LoVo (cell line): ENCODE results near the gene CBFA2T2.
"Not testable (repeated sequence)": the region's sequence is repeated elsewhere in the genome, so short reads cannot be mapped to it uniquely, and the experiment has no call there.

Experiments used
- DNase-seq: peaks from one replicate; pipeline ENCODE4 v3.0.0-alpha.2; 2016; ENCODE audit warnings: low spot score

The CBFA2T2 gene

DNA sequence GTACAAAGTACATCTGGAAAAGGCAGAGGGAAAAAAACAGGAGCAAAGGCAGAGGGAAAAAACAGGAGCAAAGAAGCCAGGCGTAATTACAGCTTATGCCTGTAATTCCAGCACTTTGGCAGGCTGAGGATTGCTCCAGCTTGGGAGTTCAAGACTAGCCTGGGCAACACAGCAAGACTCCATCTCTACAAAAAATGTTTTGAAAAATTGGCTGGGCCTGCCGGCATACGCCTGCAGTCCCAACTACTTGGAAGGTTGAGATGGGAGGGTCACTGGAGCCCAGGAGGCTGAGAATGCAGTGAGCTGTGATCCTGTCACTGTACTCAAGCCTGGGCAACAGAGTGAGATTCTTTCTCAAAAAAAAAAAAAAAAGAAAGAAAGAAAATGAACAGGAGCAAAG is 19.0 kb upstream of the CBFA2T2 start:
- DNase-seq: no peak

DNA sequence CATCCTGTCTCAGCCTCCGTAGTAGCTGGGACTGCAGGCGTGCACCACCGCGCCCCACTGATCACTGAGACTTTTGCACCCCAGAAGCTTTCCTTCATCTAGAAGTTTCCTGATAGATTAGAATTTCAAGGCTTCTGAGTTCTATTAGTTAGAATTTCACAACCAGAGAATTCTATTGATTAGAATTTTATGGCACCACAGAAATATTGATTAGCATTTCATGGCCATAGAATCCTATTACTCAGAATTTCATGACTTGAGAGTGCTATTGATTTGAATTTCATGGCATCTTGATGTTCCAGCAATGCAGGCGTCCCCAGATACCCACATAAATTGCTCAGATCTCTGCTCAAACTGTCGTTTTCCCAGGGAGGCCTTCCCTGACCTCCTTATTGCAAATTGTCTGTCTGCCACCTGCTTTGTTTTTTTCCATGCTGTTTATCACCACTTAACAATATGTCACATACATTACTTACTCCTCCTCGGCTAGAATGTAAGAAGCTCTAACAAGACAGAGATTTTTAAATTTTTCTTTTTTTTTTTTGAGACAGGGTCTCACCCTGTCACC is 16.9 kb upstream of the CBFA2T2 start:
- DNase-seq: no peak

DNA sequence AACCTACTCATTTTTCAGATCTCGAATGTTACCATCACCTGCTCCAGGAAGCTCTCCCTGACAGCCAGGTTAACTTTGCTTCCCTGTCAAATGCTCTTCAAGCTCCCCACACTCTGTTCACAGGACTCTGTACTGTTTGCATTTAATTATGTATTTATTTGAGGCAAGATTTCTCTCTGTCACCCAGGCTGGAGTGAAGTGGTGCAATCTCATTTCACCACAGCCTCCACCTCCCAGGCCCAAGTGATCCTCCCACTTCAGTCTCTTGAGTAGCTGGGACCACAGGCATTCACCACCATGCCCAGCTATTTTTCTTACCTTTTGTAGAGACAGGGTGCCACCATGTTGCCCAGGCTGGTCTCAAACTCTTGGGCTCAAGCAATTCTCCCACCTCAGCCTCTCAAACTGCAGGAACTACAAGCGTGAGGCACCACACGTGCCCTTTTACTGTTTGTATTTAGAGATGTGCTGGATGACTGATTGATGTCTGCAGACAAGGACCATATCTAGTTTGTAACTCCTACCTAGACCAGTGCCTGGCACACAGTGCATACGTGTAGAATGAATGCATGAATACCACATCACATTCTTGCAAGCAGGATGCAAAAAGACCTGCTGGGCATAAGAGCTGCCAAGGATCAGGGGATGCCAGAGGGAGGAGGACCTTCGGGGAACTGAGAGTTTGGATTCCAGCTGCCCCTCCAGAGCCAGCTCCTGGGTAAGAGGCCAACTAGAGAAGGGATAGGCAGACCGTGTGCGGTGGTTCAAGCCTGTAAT is 15.6 kb upstream of the CBFA2T2 start:
- DNase-seq: no peak

DNA sequence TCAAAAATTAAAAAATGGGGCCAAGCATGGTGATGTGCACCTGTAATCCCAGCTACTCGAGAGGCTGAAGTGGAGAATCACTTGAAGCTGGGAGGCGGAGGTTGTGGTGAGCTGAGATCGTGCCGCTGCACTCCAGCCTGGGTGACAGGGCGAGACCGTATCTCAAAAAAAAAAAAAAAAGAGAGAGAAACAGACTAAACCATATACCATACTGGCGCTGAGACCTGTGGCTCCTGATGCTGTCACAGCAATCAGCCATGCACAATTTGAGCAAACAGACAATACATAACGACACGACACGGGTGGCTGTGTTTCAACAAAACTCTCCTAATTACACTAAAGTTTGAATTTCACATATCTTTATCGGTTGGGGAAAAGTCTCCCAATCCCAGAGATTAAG is 14.9 kb upstream of the CBFA2T2 start:
- DNase-seq: no peak

DNA sequence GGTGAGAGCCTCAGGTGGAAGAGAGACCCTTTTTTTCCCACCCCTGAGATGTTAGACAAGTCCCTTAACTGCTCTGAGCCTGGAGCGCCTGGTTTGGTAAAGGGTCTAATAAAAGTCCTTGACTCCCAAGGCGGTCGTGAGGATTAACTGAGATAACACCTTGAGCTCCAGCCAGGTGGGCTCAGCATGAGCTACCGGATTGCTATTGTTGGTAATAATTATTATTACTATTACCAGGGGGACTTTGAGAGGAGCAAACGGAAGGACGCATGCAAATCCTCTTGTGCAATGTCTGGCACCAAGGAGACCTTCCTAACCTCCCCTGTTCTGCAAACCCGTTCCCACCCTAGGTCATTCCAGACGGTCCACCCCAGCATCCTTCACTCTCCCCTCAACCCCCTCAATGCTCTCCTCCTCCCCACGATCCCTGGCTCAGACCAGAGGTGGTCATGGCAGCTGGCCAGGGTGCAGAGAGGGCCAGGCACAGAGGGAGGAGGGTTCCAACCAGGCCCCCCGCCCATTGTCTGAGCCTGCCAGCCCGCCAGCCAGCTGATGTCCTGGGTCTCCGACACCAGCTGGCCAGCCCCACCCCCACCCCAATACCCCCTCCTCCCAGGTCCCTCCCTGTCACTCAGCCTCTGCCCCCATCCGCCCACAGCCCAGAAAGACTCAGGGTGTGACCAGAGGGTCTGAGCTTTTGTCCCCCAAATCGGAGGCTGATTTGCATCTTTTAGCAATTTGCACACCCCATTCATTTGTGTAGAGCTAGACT is 14.3 kb upstream of the CBFA2T2 start:
- DNase-seq: no peak

DNA sequence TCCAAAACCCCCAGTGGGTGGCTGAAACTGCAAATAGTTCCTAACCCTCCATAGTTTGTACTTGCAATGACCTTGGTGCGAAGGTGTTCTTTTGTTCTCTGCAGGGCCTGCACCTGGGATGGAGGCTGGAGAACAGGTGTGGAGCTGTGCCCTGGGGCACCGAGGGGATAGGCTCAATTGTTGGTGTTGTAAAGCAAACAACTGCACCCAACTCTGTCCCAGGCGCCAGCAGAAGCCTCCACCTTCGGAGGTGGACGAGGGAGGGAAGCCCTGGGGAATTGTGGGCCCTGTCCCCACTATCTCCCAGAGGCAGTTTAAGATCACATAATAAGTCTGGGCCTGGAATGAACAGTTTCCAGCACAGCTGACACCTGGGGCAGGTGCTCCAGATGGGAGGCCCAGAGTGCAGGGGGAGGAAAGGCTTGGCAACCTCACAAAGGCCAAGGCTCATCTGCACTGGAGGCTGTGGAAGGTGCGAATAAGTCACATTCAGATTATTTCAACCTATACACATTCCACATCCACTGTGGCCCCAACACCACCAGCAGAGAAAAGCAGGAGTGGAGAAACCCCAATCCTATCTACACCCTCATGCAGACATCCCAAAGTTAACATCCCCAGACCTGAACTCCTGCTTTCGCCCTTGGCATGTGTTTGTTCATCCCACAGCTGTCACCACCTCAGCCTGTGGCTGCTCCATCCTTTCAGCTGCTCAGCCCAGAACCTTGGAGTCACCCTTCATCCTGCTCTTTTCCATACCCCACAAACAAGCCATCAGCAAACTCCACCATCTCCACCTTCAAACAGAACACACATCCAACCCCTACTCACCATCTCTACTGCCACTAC is 12.3 kb upstream of the CBFA2T2 start:
- no peak for DNase-seq

DNA sequence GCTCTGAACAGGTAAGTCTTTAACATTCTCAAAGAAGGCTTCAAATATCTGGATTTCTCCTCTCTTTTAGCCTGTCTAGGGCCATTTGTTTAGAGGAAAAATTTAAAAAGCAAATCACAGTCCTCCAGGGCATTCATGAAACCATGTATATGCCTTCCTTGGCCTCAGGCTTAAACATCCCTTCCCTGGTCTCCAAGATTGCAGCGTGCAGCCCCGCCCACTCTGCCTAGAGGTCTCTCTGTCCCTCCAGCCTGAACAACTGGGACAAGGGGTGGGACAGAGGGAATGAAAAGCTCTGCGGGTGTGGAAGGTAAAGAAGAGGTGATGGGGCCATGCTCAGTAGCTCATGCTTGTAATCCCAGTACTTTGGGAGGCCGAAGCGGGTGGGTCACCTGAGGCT is 9.8 kb upstream of the CBFA2T2 start:
- DNase-seq: no peak

DNA sequence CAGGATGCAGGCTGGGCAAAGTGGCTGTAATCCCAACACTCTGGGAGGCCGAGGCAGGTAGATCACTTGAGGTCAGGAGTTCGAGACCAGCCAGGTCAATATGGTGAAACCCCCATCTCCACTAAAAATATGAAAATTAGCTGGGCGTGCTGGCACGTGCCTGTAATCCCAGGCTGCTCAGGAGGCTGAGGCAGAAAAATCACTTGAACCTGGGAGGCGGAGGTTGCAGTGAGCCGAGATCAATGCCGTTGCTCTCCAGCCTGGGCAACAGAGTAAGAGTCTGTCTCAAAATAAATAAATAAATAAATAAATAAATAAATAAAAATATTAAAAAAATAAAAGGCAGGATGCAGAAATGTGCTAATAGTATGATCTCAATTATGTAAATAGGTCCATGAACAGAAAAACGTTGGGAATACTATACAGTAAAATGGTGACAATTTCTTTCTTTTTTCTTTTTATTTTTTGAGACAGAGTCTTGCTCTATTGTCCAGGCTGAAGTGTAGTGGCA is 8.4 kb upstream of the CBFA2T2 start:
- no peak for DNase-seq

DNA sequence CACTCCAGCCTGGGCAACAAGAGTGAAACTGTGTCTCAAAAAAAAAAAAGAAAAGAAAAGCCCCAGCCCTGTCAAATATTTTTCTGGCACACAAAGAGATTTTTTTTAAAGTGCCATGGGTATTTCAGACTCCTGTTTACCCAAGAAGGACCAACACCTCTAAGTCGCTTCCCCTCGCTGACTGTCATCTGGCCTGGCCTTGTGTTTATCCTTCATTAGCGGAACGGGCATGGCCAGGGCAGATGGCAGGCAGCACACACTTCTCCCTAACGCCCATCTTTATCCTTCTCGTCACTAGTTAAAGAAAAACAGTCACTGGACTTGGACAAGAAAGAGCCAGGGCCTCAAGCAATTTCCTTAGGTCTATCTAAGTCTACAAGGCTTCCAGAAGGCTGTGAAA is 7.3 kb upstream of the CBFA2T2 start:
- no peak for DNase-seq

DNA sequence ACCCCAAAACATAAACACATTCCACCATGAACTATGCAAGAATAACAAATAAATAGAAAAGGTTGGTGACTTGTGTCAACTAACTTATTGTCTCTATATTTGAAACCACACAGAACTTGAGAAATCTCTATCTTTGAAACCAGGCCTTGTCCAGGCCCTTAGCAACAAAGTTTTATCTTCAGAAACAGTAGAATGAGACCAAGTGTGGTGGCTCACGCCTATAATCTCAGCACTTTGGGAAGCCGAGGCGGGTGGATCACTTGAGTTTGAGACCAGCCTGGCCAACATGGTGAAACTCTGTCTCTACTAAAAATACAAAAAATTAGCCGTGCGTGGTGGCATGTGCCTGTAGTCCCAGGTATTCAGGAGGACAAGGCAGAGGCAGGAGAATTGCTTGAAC is 6.7 kb upstream of the CBFA2T2 start:
- not testable (repeated sequence) for DNase-seq

DNA sequence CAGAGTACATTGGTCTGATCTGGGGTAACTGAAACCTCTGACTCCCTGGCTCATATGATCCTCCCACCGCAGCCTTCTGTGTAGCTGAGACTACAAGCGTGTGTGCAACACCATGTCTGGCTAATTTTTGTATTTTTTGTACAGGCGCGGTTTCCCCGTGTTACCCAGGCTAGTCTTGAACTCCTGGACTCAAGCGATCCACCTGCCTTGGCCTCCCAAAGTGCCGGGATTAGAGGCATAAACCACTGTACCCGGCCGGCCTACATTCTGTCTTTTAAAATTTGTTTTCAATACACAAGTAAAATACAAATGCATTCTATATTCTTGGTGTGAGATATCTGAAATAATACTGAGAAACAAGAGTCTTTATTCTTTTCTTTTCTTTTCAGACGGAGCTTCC is 1.7 kb upstream of the CBFA2T2 start:
- no peak for DNase-seq

DNA sequence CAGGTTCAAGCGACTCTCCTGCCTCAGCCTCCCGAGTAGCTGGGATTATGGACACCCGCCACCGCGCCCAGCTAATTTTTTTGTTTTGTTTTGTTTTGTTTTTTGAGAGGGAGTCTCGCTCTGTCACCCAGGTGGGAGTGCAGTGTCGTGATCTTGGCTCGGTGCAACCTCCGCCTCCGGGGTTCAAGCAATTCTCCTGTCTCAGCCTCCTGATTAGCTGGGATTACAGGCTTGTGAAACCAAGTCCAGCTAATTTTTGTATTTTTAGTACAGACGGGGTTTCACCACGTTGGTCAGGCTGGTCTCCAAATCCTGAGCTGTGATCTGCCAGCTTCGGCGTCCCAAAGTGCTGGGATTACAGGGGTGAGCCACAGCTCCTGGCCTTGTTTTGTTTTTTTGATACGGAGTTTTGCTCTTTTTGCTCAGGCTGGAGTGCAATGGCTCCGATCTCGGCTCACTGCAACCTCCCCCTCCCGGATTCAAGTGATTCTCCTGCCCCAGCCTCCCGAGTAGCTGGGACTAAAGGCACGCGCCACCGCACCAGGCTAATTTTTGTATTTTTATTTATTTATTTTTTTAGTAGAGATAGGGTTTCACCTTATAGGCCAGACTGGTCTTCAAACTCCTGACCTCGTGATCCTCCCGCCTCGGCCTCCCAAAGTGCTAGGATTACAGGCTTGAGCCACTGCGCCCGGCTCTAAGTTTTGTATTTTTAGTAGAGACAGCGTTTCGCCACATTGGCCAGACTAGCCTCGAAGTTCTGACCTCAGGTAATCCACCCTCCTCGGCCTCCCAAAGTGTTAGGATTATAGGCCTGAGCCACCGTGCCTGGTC is 1.0 kb upstream of the CBFA2T2 start:
- not testable (repeated sequence) for DNase-seq

DNA sequence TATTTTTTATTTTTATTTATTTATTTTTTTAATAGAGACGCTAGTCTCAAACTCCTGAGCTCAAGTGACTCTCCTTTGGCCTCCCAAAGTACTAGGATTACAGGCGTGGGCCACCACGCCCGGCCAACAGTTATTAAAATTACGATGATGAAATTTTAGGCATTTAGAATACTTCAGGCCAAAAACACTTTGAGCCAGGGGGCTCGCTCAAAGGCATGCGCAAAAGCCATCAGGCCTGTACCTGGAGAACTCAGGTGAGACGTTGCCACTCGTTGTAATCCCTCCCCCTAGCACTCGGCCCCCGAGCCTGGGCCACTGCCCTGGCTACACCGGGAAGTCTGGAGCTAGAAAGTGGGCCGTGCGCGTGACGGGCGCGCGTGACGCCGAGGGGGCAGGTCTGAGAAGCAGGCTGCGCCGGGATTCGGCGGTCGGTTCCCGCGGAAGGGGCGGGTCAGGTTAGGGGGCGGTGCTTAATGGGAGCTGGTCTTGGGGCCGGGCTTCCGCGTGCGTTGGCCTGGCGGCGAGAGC is 337 bp upstream of the CBFA2T2 start:
- DNase-seq: peak; percentile 98

DNA sequence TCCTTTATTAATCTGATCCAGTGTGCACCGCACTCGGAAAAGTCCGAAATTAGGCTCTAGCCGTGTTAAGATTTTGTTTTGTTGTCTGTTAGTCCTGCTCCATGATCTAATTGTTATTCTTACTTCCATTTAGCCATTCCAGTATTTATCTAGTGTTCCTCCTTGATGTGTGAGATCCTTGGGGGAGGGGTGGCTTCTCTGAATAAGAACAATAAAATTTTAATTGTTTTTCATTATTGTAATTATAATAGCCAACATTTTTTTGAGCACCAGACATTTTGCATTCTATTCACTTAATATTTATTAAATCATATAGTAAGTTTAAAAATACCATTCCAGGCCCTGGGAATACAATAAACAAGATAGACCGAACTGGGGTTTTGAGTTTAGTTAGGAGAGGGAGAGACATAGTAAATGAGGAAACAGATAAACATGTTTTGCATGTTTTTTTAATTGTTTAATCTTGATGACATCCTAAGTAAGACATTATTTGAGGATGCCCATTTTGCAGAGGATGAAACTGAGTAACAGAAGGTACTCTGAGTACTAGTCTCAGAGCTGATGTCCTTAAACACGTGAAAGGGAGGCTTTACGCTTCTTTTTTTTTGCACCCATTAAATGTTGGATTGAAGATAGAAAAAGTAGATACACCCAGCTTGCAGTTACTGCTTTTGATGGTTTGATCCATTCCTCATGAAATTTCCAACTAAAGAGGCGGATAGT is 1.2 kb downstream of the CBFA2T2 start:
- DNase-seq: no peak

DNA sequence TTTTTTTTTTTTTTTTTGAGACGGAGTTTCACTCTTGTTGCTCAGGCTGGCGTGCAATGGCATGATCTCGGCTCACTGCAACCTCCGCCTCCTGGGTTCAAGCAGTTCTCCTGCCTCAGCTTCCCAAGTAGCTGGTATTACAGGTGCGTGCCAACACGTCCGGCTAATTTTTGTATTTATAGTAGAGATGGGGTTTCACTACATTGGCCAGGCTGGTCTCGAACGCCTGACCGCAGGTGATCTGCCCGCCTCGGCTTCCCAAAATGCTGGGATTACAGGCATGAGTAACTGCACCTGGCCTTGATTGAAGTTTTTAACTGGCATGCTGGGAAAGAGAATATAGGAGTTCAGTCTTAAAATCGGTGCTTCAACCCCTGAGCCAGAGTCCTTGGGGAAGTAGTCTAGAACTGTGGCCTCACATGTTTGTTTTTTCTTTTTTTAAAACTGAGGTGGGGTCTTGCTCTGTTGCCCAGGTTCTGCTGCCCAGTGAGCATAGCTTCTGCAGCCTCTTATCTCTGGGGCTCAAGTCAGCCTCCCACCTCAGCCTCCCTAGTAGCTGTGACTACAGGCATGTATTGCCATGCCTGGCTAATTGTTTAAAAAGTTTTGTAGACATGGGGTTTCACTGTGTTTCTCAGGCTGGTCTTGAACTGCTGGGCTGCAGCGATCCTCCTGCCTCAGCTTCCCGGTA is 3.3 kb downstream of the CBFA2T2 start:
- DNase-seq: no peak

DNA sequence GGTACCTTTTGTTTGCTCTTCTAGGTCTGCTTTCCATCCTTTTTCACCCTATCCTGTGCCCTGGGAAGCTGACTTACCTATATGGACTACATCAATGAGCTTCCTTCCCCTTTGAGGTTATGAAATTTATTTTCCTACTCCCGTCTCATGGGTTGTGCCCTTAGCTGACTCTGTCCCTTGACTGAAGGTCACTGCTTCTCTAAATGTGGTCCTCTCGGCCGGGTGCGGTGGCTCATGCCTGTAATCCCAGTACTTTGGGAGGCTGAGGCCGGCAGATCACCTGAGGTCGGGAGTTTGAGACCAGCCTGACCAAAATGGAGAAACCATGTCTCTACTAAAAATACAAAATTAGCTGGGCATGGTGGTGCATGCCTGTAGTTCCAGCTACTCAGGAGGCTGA is 6.9 kb downstream of the CBFA2T2 start:
- not testable (repeated sequence) for DNase-seq

DNA sequence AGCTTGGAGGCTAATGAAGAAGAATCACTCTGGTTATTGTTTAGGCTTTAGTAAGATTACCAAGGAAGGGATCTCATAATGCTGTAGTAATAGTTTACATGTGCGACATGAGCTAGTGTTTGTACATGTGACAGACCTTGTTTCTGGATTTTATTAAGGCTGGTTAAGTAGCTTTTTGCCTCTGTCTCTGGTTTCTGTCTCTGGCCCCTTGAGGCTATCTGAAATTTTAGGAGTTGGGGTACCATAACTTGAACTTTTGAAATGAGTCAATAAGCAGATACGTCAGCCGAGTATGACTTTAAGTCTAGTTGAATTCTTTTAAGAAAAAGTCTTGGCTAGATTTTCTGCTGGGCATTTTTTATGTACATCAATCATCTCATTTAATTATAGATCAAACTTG is 9.5 kb downstream of the CBFA2T2 start:
- DNase-seq: no peak

DNA sequence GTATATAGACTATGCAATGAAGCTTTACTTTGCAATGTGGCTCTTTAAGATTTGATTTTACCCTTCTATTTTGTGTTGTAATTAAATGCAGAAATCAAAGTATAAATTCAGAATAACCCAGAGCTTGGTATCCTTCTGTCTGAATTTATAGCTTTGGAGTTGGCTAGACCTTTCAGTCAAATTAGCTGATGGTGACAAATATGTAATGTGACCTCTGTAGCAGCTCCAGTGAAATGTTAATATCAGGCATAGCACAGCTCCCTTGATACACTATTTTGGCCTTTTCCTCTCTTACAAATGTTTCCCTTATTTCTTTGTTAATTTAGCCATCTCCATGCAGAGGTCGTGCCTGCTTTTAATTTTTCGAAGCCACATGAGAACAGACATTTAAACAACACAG is 11.1 kb downstream of the CBFA2T2 start:
- DNase-seq: no peak

DNA sequence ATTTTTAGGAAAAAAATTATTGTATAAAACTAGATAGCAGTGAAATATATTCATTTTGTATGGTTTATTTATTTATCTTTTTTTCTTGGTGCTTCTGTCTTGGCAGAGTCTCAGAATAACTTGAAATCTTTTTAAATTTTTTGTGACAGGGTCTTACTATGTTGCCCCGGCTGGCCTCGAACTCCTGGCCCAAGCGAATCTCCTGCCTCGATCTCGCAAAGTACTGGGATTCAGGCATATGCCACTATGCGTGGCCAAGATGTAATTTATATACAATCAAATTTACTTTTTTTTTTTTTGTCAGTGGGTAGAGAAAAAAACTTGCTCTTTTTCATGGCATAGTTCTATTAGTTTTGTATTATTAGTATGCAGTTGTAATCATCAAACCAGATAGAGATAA is 13.7 kb downstream of the CBFA2T2 start:
- DNase-seq: no peak

DNA sequence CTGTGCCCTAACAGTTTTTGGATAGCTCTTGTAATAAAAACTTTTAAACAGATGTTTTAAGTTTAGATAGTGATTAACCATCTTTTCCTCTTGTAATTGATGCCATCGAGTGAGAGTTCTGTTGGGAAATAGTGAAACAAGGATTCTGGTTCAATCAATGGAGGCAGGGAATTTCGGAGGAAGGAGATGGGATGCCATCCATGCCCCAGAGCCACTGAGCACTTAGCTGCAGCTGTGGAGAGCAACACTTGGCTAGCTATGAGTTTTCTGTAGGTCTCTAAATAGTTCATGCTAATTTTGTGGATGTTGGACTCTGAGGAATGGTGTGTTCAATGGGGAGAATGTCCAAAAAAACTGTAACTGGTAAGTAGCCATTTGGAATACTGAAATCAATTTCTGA is 16.7 kb downstream of the CBFA2T2 start:
- no peak for DNase-seq
